ENCODE measurements around the gene DSG2. TPM values are rescaled to one million over a fixed set of nuclear protein-coding genes. Genes with fewer than 3 reads are reported as not detected.

DSG2 gene
- polyA plus RNA-seq, 3 donors: not detected

DNA sequence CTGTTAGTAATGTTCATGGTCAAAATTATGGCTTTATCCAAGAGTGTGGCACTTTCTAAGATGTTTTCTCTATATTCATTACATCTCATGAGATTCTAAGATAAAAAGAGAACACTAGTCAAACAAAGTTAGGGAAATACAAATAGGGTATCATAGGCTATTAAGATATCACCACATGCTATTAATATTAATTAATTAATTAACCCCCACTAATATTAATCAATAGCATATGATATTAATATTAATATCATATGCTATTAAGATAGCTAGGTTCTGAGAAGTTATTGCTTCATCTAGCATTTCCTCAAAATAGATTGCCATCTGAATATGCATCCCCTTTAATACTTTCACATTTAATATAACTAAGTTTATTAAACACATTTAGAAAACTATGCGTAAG lies 28.3 kb upstream of the DSG2 start:
- Histone ChIP-seq H3K4me3 (replicated peaks in 1 of 3; ENCODE audit: low read depth in 2 of 3, low read length in 3 of 3) (no peak overlapping the region), H3K4me1 (ENCODE audit: control insufficient read depth in 1 of 2, insufficient read depth in 2 of 2, low read length in 2 of 2) (no peaks in the 10 kb centered on the region), H3K9me3 (replicated peaks in 1 of 2; ENCODE audit: control insufficient read depth in 1 of 2, insufficient read depth in 1 of 2, low read length in 2 of 2) (no peaks in the 10 kb centered on the region), H4K20me1 (ENCODE audit: insufficient read depth, low read length) (no peaks in the 10 kb centered on the region), H3K9ac (ENCODE audit: insufficient read depth, low read length, poor library complexity, severe bottlenecking) (no peak overlapping the region), H3K27ac (ENCODE audit: low read depth in 1 of 2, low read length in 2 of 2) (no peak overlapping the region), H2AFZ (ENCODE audit: insufficient read depth, low read depth, low read length, poor library complexity, severe bottlenecking) (no peak overlapping the region), H3K79me2 (ENCODE audit: insufficient read depth, low read length) (no peaks in the 10 kb centered on the region), H3K27me3 (ENCODE audit: control insufficient read depth in 2 of 2, insufficient read depth in 2 of 2, low read length in 2 of 2) (no peaks in the 10 kb centered on the region), H3K36me3 (replicated peaks in 1 of 2; ENCODE audit: control insufficient read depth in 1 of 2, insufficient read depth in 2 of 2, low read length in 2 of 2) (no peaks in the 10 kb centered on the region), H3K4me2 (replicated peaks; ENCODE audit: extremely low read depth, low read length, poor library complexity, severe bottlenecking) (no peak overlapping the region)
- TF ChIP-seq, protein P1, sequence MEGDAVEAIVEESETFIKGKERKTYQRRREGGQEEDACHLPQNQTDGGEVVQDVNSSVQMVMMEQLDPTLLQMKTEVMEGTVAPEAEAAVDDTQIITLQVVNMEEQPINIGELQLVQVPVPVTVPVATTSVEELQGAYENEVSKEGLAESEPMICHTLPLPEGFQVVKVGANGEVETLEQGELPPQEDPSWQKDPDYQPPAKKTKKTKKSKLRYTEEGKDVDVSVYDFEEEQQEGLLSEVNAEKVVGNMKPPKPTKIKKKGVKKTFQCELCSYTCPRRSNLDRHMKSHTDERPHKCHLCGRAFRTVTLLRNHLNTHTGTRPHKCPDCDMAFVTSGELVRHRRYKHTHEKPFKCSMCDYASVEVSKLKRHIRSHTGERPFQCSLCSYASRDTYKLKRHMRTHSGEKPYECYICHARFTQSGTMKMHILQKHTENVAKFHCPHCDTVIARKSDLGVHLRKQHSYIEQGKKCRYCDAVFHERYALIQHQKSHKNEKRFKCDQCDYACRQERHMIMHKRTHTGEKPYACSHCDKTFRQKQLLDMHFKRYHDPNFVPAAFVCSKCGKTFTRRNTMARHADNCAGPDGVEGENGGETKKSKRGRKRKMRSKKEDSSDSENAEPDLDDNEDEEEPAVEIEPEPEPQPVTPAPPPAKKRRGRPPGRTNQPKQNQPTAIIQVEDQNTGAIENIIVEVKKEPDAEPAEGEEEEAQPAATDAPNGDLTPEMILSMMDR (IDR thresholded peaks at IDR 0.05): no peak
- WGBS (ENCODE audit: insufficient coverage): no CpG with 5 or more reads among the region's 1 CpG
- H3K27ac Mint-ChIP-seq: no peak overlapping the region
- no peak for DNase-seq
- H3K4me3 Mint-ChIP-seq: no peak overlapping the region
- peaks cover 0 to 2% (median 0%) of the 10 kb centered on the region in 7 donors for H3K9me3 Mint-ChIP-seq
- peaks cover 0 to 4% (median 2%) of the 10 kb centered on the region in 3 donors for H3K27me3 Mint-ChIP-seq (ENCODE audit: low read depth in 3 of 3)
- H3K36me3 Mint-ChIP-seq: no peaks in the 10 kb centered on the region
- no peaks in the 10 kb centered on the region for H3K4me1 Mint-ChIP-seq
- intact Hi-C loops (cut with micrococcal nuclease): no loop called here

DNA sequence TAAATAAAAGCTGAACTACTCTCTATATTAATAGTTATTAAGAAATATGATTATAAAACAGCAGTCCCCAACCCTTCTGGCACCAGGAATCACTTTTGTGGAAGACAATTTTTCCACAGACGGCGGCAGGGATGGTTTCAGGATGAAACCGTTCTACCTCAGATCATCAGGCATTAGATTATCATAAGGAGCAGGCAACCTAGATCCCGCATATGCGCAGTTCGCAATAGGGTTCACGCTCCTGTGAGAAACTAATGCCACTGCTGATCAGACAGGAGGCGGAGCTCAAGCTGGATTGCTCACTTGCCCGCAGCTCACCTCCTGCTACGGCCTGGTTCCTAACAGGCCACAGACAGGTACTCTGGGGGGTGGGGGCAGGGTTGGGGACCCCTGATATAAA lies 19.3 kb upstream of the DSG2 start:
- Mint-ChIP-seq H3K36me3 (no peaks in the 10 kb centered on the region), H3K4me1 (no peaks in the 10 kb centered on the region), H3K27ac (no peak overlapping the region), H3K27me3 (ENCODE audit: low read depth in 3 of 3) (peaks cover 0 to 8% (median 2%) of the 10 kb centered on the region in 3 donors), H3K4me3 (no peak overlapping the region), H3K9me3 (peaks cover 0 to 3% (median 0%) of the 10 kb centered on the region in 7 donors)
- H3K4me3 ChIP-seq (replicated peaks in 1 of 3; ENCODE audit: low read depth in 2 of 3, low read length in 3 of 3): no peak overlapping the region
- TF ChIP-seq, protein P1 (IDR thresholded peaks at IDR 0.05): no peak
- intact Hi-C loops (cut with micrococcal nuclease): no loop called here
- H3K4me1 ChIP-seq (ENCODE audit: control insufficient read depth in 1 of 2, insufficient read depth in 2 of 2, low read length in 2 of 2): no peaks in the 10 kb centered on the region
- no peaks in the 10 kb centered on the region for H3K36me3 ChIP-seq (replicated peaks in 1 of 2; ENCODE audit: control insufficient read depth in 1 of 2, insufficient read depth in 2 of 2, low read length in 2 of 2)
- H3K9me3 ChIP-seq (replicated peaks in 1 of 2; ENCODE audit: control insufficient read depth in 1 of 2, insufficient read depth in 1 of 2, low read length in 2 of 2): no peaks in the 10 kb centered on the region
- H3K79me2 ChIP-seq (ENCODE audit: insufficient read depth, low read length): no peaks in the 10 kb centered on the region
- WGBS (ENCODE audit: insufficient coverage): over 99% methylated on average over 9 of the region's 10 CpGs
- no peaks in the 10 kb centered on the region for H4K20me1 ChIP-seq (ENCODE audit: insufficient read depth, low read length)
- no peak overlapping the region for H3K4me2 ChIP-seq (replicated peaks; ENCODE audit: extremely low read depth, low read length, poor library complexity, severe bottlenecking)
- no peak overlapping the region for H3K27ac ChIP-seq (ENCODE audit: low read depth in 1 of 2, low read length in 2 of 2)
- H3K9ac ChIP-seq (ENCODE audit: insufficient read depth, low read length, poor library complexity, severe bottlenecking): no peak overlapping the region
- no peaks in the 10 kb centered on the region for H3K27me3 ChIP-seq (ENCODE audit: control insufficient read depth in 2 of 2, insufficient read depth in 2 of 2, low read length in 2 of 2)
- no peak overlapping the region for H2AFZ ChIP-seq (ENCODE audit: insufficient read depth, low read depth, low read length, poor library complexity, severe bottlenecking)
- DNase-seq: no peak

All from CD14-positive monocyte (primary cell).